ENCODE data around the gene TPRG1L. TPM values are rescaled to one million over a fixed set of nuclear protein-coding genes. Genes with fewer than 3 reads are reported as not detected.

Gene TPRG1L
- total RNA-seq, 4 donors from 2014 or later = 33.9 to 45.1 (median 40.0) TPM

GRCh38 chr1:3679098-3679555 lies 54.3 kb downstream of the TPRG1L start:
- H3K9me3 ChIP-seq = no peaks in the 10 kb centered on the region
- TF ChIP-seq CTCF (IDR thresholded peaks at IDR 0.05) (no peak), POLR2A (IDR thresholded peaks at IDR 0.05) (no peak)
- WGBS, 2 donors = 78 to 83% methylated on average over 15 to 17 of the region's 18 CpGs
- H3K4me1 ChIP-seq = peaks cover 0 to 5% of the 10 kb centered on the region in 2 donors
- no peaks in the 10 kb centered on the region for H3K36me3 ChIP-seq
- H3K4me3 ChIP-seq (replicated peaks in 1 of 3) = no peak overlapping the region
- no peak for DNase-seq
- H3K27ac ChIP-seq = no peak overlapping the region
- intact Hi-C loops (cut with DNase I) = no loop called here
- H3K27me3 ChIP-seq = no peaks in the 10 kb centered on the region

Other genes starting within 250 kb of the TPRG1L start
- 10 to 100 TPM; 16.0 to 23.7 (median 21.2) TPM for gene ARHGEF16, start 170.3 kb upstream of the TPRG1L start, total RNA-seq
- gene MEGF6, start 13.5 kb upstream of the TPRG1L start, total RNA-seq = 10 to 100 TPM in 3 of 4 donors, 1 to 10 TPM in 1; 9.4 to 25.8 (median 21.8) TPM
- gene WRAP73, start 25.1 kb downstream of the TPRG1L start, total RNA-seq = 10 to 100 TPM; 18.5 to 44.0 (median 21.0) TPM
- gene TP73, start 27.5 kb downstream of the TPRG1L start, total RNA-seq = under 1 TPM in 2 of 4 donors, not detected in 2; 0.33 to 0.49 TPM
- under 1 TPM in 1 of 4 donors, not detected in 3; 0.13 TPM for gene CCDC27, start 127.4 kb downstream of the TPRG1L start, total RNA-seq
- gene SMIM1, start 147.7 kb downstream of the TPRG1L start, total RNA-seq = 10 to 100 TPM in 1 of 4 donors, 1 to 10 TPM in 3; 8.6 to 20.2 (median 9.7) TPM
- gene LRRC47, start 171.5 kb downstream of the TPRG1L start, total RNA-seq = 10 to 100 TPM; 38.7 to 45.2 (median 43.7) TPM
- gene CEP104, start 232.2 kb downstream of the TPRG1L start, total RNA-seq = 10 to 100 TPM; 26.0 to 41.6 (median 30.8) TPM
- gene DFFB, start 232.5 kb downstream of the TPRG1L start, total RNA-seq = 1 to 10 TPM; 5.1 to 8.6 (median 6.8) TPM